ENCODE data around the gene CCNJL. TPM values are rescaled to one million over a fixed set of nuclear protein-coding genes. Genes with fewer than 3 reads are reported as not detected.

CCNJL gene
- total and polyA plus RNA-seq, 2 experiments from 2014 or later = 28.4 to 29.2 TPM

DNA sequence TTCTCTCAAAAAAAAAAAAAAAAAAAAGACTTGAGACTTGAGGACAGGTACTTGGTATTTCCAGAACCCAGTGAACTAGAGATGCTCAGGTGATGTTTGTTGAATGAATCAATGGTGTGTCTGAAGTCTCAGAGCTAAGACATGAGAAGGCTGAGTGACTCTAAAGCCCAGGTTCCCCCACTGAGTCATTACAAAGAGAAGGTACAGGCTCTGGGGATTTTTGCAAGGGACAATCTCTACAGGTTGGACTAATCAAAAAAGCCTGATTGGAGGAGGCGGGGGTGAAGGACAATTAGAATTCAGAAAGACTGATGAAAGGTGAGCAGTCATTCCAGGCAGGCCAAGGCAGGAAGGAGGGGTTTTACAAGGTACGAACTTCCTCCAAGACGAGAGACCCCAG lies 91.3 kb downstream of the CCNJL start:
- no peaks in the 10 kb centered on the region for H4K20me1 ChIP-seq (replicated peaks; ENCODE audit: insufficient read depth)
- Mint-ChIP-seq H3K27ac (no peak overlapping the region), H3K4me1 (no peaks in the 10 kb centered on the region), H3K36me3 (ENCODE audit: low read depth) (no peaks in the 10 kb centered on the region), H3K4me3 (no peak overlapping the region), H3K27me3 (ENCODE audit: insufficient read depth, low read depth, poor library complexity) (peaks cover 2% of the 10 kb centered on the region), H3K9me3 (no peaks in the 10 kb centered on the region)
- no peak overlapping the region for H3K4me3 ChIP-seq
- 0 out of 2 replicates have a peak overlapping the region, but pooled peaks have one; percentile 3 for H2AFZ ChIP-seq
- H3K9me2 ChIP-seq (ENCODE audit: insufficient read depth) = no peaks in the 10 kb centered on the region
- H3K27ac ChIP-seq (ENCODE audit: low read depth) = no peak overlapping the region
- no peak overlapping the region for H3K4me2 ChIP-seq
- DNase-seq (ENCODE audit: low spot score) (no peak), ATAC-seq (no peak)
- no peaks in the 10 kb centered on the region for H3K27me3 ChIP-seq (ENCODE audit: insufficient read depth)
- H3K79me2 ChIP-seq (replicated peaks; ENCODE audit: insufficient read depth) = no peaks in the 10 kb centered on the region
- TF ChIP-seq ZNF114 (CRISPR knock-in tag; IDR thresholded peaks at IDR 0.05) = no peak
- no peak for TF ChIP-seq EZH2 (IDR thresholded peaks at IDR 0.05; ENCODE audit: low read depth, unreplicated experiment)
- TF ChIP-seq POLR2AphosphoS5 (IDR thresholded peaks at IDR 0.05; ENCODE audit: low read depth) = no peak
- TF ChIP-seq EZH2phosphoT487 (IDR thresholded peaks at IDR 0.05; ENCODE audit: unreplicated experiment) = no peak
- TF ChIP-seq, protein P1, sequence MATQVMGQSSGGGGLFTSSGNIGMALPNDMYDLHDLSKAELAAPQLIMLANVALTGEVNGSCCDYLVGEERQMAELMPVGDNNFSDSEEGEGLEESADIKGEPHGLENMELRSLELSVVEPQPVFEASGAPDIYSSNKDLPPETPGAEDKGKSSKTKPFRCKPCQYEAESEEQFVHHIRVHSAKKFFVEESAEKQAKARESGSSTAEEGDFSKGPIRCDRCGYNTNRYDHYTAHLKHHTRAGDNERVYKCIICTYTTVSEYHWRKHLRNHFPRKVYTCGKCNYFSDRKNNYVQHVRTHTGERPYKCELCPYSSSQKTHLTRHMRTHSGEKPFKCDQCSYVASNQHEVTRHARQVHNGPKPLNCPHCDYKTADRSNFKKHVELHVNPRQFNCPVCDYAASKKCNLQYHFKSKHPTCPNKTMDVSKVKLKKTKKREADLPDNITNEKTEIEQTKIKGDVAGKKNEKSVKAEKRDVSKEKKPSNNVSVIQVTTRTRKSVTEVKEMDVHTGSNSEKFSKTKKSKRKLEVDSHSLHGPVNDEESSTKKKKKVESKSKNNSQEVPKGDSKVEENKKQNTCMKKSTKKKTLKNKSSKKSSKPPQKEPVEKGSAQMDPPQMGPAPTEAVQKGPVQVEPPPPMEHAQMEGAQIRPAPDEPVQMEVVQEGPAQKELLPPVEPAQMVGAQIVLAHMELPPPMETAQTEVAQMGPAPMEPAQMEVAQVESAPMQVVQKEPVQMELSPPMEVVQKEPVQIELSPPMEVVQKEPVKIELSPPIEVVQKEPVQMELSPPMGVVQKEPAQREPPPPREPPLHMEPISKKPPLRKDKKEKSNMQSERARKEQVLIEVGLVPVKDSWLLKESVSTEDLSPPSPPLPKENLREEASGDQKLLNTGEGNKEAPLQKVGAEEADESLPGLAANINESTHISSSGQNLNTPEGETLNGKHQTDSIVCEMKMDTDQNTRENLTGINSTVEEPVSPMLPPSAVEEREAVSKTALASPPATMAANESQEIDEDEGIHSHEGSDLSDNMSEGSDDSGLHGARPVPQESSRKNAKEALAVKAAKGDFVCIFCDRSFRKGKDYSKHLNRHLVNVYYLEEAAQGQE (IDR thresholded peaks at IDR 0.05; ENCODE audit: unreplicated experiment) = no peak
- TF ChIP-seq ZNF331 (CRISPR knock-in tag; IDR thresholded peaks at IDR 0.05; ENCODE audit: low read depth) = no peak
- TF ChIP-seq STAT1 (IDR thresholded peaks at IDR 0.05; ENCODE audit: unreplicated experiment) = no peak
- TF ChIP-seq, protein P2, sequence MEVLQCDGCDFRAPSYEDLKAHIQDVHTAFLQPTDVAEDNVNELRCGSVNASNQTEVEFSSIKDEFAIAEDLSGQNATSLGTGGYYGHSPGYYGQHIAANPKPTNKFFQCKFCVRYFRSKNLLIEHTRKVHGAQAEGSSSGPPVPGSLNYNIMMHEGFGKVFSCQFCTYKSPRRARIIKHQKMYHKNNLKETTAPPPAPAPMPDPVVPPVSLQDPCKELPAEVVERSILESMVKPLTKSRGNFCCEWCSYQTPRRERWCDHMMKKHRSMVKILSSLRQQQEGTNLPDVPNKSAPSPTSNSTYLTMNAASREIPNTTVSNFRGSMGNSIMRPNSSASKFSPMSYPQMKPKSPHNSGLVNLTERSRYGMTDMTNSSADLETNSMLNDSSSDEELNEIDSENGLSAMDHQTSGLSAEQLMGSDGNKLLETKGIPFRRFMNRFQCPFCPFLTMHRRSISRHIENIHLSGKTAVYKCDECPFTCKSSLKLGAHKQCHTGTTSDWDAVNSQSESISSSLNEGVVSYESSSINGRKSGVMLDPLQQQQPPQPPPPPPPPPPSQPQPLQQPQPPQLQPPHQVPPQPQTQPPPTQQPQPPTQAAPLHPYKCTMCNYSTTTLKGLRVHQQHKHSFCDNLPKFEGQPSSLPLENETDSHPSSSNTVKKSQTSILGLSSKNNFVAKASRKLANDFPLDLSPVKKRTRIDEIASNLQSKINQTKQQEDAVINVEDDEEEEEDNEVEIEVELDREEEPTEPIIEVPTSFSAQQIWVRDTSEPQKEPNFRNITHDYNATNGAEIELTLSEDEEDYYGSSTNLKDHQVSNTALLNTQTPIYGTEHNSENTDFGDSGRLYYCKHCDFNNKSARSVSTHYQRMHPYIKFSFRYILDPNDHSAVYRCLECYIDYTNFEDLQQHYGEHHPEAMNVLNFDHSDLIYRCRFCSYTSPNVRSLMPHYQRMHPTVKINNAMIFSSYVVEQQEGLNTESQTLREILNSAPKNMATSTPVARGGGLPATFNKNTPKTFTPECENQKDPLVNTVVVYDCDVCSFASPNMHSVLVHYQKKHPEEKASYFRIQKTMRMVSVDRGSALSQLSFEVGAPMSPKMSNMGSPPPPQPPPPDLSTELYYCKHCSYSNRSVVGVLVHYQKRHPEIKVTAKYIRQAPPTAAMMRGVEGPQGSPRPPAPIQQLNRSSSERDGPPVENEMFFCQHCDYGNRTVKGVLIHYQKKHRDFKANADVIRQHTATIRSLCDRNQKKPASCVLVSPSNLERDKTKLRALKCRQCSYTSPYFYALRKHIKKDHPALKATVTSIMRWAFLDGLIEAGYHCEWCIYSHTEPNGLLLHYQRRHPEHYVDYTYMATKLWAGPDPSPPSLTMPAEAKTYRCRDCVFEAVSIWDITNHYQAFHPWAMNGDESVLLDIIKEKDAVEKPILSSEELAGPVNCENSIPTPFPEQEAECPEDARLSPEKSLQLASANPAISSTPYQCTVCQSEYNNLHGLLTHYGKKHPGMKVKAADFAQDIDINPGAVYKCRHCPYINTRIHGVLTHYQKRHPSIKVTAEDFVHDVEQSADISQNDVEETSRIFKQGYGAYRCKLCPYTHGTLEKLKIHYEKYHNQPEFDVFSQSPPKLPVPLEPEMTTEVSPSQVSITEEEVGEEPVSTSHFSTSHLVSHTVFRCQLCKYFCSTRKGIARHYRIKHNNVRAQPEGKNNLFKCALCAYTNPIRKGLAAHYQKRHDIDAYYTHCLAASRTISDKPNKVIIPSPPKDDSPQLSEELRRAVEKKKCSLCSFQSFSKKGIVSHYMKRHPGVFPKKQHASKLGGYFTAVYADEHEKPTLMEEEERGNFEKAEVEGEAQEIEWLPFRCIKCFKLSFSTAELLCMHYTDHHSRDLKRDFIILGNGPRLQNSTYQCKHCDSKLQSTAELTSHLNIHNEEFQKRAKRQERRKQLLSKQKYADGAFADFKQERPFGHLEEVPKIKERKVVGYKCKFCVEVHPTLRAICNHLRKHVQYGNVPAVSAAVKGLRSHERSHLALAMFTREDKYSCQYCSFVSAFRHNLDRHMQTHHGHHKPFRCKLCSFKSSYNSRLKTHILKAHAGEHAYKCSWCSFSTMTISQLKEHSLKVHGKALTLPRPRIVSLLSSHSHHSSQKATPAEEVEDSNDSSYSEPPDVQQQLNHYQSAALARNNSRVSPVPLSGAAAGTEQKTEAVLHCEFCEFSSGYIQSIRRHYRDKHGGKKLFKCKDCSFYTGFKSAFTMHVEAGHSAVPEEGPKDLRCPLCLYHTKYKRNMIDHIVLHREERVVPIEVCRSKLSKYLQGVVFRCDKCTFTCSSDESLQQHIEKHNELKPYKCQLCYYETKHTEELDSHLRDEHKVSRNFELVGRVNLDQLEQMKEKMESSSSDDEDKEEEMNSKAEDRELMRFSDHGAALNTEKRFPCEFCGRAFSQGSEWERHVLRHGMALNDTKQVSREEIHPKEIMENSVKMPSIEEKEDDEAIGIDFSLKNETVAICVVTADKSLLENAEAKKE (CRISPR knock-in tag; IDR thresholded peaks at IDR 0.05) = no peak
- TF ChIP-seq, protein P3, sequence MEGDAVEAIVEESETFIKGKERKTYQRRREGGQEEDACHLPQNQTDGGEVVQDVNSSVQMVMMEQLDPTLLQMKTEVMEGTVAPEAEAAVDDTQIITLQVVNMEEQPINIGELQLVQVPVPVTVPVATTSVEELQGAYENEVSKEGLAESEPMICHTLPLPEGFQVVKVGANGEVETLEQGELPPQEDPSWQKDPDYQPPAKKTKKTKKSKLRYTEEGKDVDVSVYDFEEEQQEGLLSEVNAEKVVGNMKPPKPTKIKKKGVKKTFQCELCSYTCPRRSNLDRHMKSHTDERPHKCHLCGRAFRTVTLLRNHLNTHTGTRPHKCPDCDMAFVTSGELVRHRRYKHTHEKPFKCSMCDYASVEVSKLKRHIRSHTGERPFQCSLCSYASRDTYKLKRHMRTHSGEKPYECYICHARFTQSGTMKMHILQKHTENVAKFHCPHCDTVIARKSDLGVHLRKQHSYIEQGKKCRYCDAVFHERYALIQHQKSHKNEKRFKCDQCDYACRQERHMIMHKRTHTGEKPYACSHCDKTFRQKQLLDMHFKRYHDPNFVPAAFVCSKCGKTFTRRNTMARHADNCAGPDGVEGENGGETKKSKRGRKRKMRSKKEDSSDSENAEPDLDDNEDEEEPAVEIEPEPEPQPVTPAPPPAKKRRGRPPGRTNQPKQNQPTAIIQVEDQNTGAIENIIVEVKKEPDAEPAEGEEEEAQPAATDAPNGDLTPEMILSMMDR (conservative IDR thresholded peaks at IDR 0.05; ENCODE audit: low read depth in 2 of 2) = no peak
- TF ChIP-seq JUNB (IDR thresholded peaks at IDR 0.05; ENCODE audit: unreplicated experiment) = no peak
- no peak for TF ChIP-seq CREB1 (CRISPR knock-in tag; IDR thresholded peaks at IDR 0.05; ENCODE audit: low read depth)
- TF ChIP-seq, protein P4, sequence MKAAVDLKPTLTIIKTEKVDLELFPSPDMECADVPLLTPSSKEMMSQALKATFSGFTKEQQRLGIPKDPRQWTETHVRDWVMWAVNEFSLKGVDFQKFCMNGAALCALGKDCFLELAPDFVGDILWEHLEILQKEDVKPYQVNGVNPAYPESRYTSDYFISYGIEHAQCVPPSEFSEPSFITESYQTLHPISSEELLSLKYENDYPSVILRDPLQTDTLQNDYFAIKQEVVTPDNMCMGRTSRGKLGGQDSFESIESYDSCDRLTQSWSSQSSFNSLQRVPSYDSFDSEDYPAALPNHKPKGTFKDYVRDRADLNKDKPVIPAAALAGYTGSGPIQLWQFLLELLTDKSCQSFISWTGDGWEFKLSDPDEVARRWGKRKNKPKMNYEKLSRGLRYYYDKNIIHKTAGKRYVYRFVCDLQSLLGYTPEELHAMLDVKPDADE (IDR thresholded peaks at IDR 0.05) = no peak
- TF ChIP-seq NANOG (IDR thresholded peaks at IDR 0.05; ENCODE audit: borderline replicate concordance) = no peak
- no peaks in the 10 kb centered on the region for H3K36me3 ChIP-seq (ENCODE audit: insufficient read depth)
- H3F3A ChIP-seq (replicated peaks; ENCODE audit: low read depth) = no peaks in the 10 kb centered on the region
- no peaks in the 10 kb centered on the region for H3K4me1 ChIP-seq (ENCODE audit: insufficient read depth)
